K562 (cell line): ENCODE data around the gene RGS9. TPM values are rescaled to one million over a fixed set of nuclear protein-coding genes. Genes with fewer than 3 reads are reported as not detected.

Experiments used
- ATAC-seq: fragments of 200-7000 bp; cut with Tn5 transposase; 3 replicates; pipeline ENCODE4 v1.9.1; 2020; ENCODE audit warnings: moderate library complexity
- BruUV-seq: library from RNA; stranded (reverse); fragments of 400-500 nt; replicated peaks from 2 replicates; lab custom pipeline; 2021; lab: Mats Ljungman, UMichigan
- CTCF ChIA-PET: fragments of 300-600 bp; formaldehyde crosslinking; extraction: SDS; loops from one replicate; lab custom pipeline; 2021; ENCODE audit warnings: low intra/inter-chr PET ratio; lab: Yijun Ruan, JAX
- POLR2A ChIA-PET: fragments of 300-600, 350-650 bp; sonication (Branson Sonifier 250); formaldehyde crosslinking; extraction: SDS; loops from one replicate; lab custom pipeline; 2021; ENCODE audit warnings: antibody characterized with exemption, inconsistent platforms; lab: Yijun Ruan, JAX
- DNase-seq, 4 experiments: peaks; one replicate each; pipeline versions ENCODE4 v3.0.0 to v3.0.0-alpha.2; 2011 to 2018; ENCODE audit warnings: low spot score in 3 of 4, mixed read lengths in 3 of 4; ENCODE audit errors: extremely low read depth in 1 of 4
- FAIRE-seq: peaks from 2 replicates; lab custom pipeline; 2011; peaks lifted over from hg19 to GRCh38; lab: Jason Lieb, UNC
- H2AFZ ChIP-seq: 2 replicates; pipeline ENCODE4 v1.6.0; 2011; ENCODE audit warnings: low read depth, low read length, control low read depth, inconsistent platforms
- H3K27ac ChIP-seq: fragments of 200-600 bp; 3 replicates; pipeline ENCODE4 v1.8.0; 2011; ENCODE audit warnings: low read depth, mild to moderate bottlenecking, control low read depth, inconsistent platforms, low read length, moderate library complexity, mixed read lengths; ENCODE audit errors: extremely low read depth
- H3K27me3 ChIP-seq, 2 experiments: fragments of 300-600 bp in 1 of 2; 2 replicates in 1 of 2; 3 replicates in 1 of 2; pipeline versions ENCODE4 v1.6.0 to v1.8.0; 2011; ENCODE audit warnings: inconsistent platforms in 2 of 2, low read length in 2 of 2, mild to moderate bottlenecking in 1 of 2, mixed read lengths in 1 of 2, moderate library complexity in 1 of 2; ENCODE audit not compliant: control insufficient read depth in 2 of 2, insufficient read depth in 2 of 2
- H3K36me3 ChIP-seq: fragments of 300-600 bp; 3 replicates; pipeline ENCODE4 v1.8.0; 2011; ENCODE audit warnings: mild to moderate bottlenecking, low read length, inconsistent platforms; ENCODE audit not compliant: control insufficient read depth, insufficient read depth
- H3K4me1 ChIP-seq, 2 experiments: fragments of 200-600 bp in 1 of 2; replicated peaks in 1 of 2; 2 replicates in 1 of 2; 3 replicates in 1 of 2; pipeline versions ENCODE4 v1.5.1 to v1.8.0; 2011; ENCODE audit warnings: inconsistent platforms in 2 of 2, low read length in 2 of 2, mild to moderate bottlenecking in 1 of 2, mixed read lengths in 1 of 2, moderate library complexity in 1 of 2; ENCODE audit not compliant: control insufficient read depth in 2 of 2, insufficient read depth in 2 of 2
- H3K4me2 ChIP-seq: 2 replicates; pipeline ENCODE4 v1.6.1; 2011; ENCODE audit warnings: low read length, control low read depth, inconsistent platforms, mixed read lengths; ENCODE audit not compliant: insufficient read depth
- H3K4me3 ChIP-seq: fragments of 200-600 bp; sonication (generic), shearing (Covaris generic); 2 replicates; pipeline ENCODE4 v1.5.1; 2016; ENCODE audit warnings: control low read depth, inconsistent platforms
- H3K79me2 ChIP-seq: fragments of 200-600 bp; 3 replicates; pipeline ENCODE4 v1.8.0; 2011; ENCODE audit warnings: low read length, inconsistent platforms; ENCODE audit not compliant: control insufficient read depth, insufficient read depth
- H3K9ac ChIP-seq, 2 experiments: 2 replicates each; pipeline versions ENCODE4 v1.6.0 to v1.6.1; 2011; ENCODE audit warnings: low read depth in 2 of 2, low read length in 2 of 2, control low read depth in 1 of 2, inconsistent platforms in 1 of 2, mild to moderate bottlenecking in 1 of 2, mixed read lengths in 1 of 2; ENCODE audit not compliant: insufficient read depth in 1 of 2
- H3K9me1 ChIP-seq: one replicate; pipeline ENCODE4 v1.6.0; 2011; ENCODE audit warnings: inconsistent platforms, mild to moderate bottlenecking, low read length, moderate library complexity; ENCODE audit not compliant: control insufficient read depth, insufficient read depth
- H3K9me3 ChIP-seq: replicated peaks from 2 replicates; pipeline ENCODE4 v1.5.1; 2011; ENCODE audit warnings: low read depth, low read length, inconsistent platforms; ENCODE audit not compliant: control insufficient read depth, insufficient read depth
- H4K20me1 ChIP-seq: replicated peaks from 2 replicates; pipeline ENCODE4 v1.6.1; 2011; ENCODE audit warnings: low read length, inconsistent platforms, mixed read lengths; ENCODE audit not compliant: control insufficient read depth, insufficient read depth
- BACH1 ChIP-seq: fragments of 200-800 bp; sonication (Bioruptor generic); IDR thresholded peaks from 2 replicates; pipeline ENCODE4 v1.6.1; 2016; ENCODE audit warnings: missing genetic modification characterization, missing compliant biosample characterization
- CEBPB ChIP-seq: fragments of 450-650 bp; IDR thresholded peaks from 2 replicates; pipeline ENCODE4 v1.6.1; 2016; ENCODE audit warnings: missing genetic modification characterization, missing compliant biosample characterization
- CEBPG ChIP-seq, 3 experiments: fragments of 200-800 bp in 1 of 3; sonication (Bioruptor generic) in 1 of 3; sonication (generic) in 1 of 3; formaldehyde crosslinking in 1 of 3; IDR thresholded peaks in 2 of 3; conservative IDR thresholded peaks in 1 of 3; 2 replicates each; pipeline versions ENCODE4 v1.6.1 to v1.8.0; 2016 to 2022; ENCODE audit warnings: missing compliant biosample characterization in 2 of 3, missing genetic modification characterization in 2 of 3, mild to moderate bottlenecking in 1 of 3, missing genetic modification reagents in 1 of 3
- CXXC5 ChIP-seq: fragments of 250-450 bp; sonication (Bioruptor Pico); IDR thresholded peaks from 2 replicates; pipeline ENCODE4 v1.8.0; 2022; ENCODE audit warnings: inconsistent platforms, mild to moderate bottlenecking, moderate library complexity
- FOSL1 ChIP-seq: fragments of 200-800 bp; sonication (Bioruptor generic); conservative IDR thresholded peaks from 2 replicates; pipeline ENCODE4 v1.6.1; 2016; ENCODE audit warnings: missing genetic modification characterization, missing compliant biosample characterization
- NCOR1 ChIP-seq: fragments of 450-650 bp; IDR thresholded peaks from 2 replicates; pipeline ENCODE4 v1.6.1; 2016; ENCODE audit warnings: mild to moderate bottlenecking, moderate library complexity
- RCOR1 ChIP-seq, 2 experiments: IDR thresholded peaks; 2 replicates each; pipeline ENCODE4 v1.6.1; 2012; ENCODE audit warnings: low read depth in 2 of 2, low read length in 2 of 2, borderline replicate concordance in 1 of 2, improper control_type of control experiment in 1 of 2
- RNF2 ChIP-seq: sonication (generic); IDR thresholded peaks from 2 replicates; pipeline ENCODE4 v1.6.1; 2016
- STAT5A ChIP-seq: IDR thresholded peaks from 2 replicates; pipeline ENCODE4 v1.6.1; 2012; ENCODE audit warnings: low read length, inconsistent platforms, borderline replicate concordance
- TEAD4 ChIP-seq, 2 experiments: sonication (generic) in 1 of 2; formaldehyde crosslinking in 1 of 2; IDR thresholded peaks; 2 replicates each; pipeline versions ENCODE4 v1.6.1 to v1.8.0; 2012 to 2022; ENCODE audit warnings: borderline replicate concordance in 1 of 2, inconsistent platforms in 1 of 2, low read length in 1 of 2, mild to moderate bottlenecking in 1 of 2, missing genetic modification reagents in 1 of 2
- VEZF1 ChIP-seq: fragments of 200-800 bp; sonication (Bioruptor generic); IDR thresholded peaks from 2 replicates; pipeline ENCODE4 v1.6.1; 2017; ENCODE audit warnings: missing genetic modification characterization, missing compliant biosample characterization
- WGBS: fragments of 100-300 bp; shearing (Covaris generic); methylation state at CpG from one replicate; pipeline ENCODE4 v1.1.6; 2016; ENCODE audit warnings: low coverage, mixed read lengths; ENCODE audit not compliant: insufficient coverage; ENCODE audit errors: missing lambda C conversion rate; 5-methylcytosine and 5-hydroxymethylcytosine counted together
- in situ Hi-C: fragments of 300-500 bp; cut with MboI; formaldehyde crosslinking; loops from 4 replicates; pipeline ENCODE4 v1.15.0; 2018; ENCODE audit warnings: inconsistent platforms, mixed read lengths
- intact Hi-C: fragments of 100-400 bp; cut with micrococcal nuclease; formaldehyde crosslinking; loops from 2 replicates; pipeline ENCODE4 v1.14.2; 2022
- polyA plus RNA-seq, 8 experiments: library from polyadenylated mRNA; depleted of rRNA in 4 of 8; stranded (reverse) in 5 of 8; unstranded in 3 of 8; fragments of >200 nt; fragmentation: Nextera tagmentation in 2 of 8; fragmentation: Illumina TruSeq in 1 of 8; extraction: Ambion mirVana in 2 of 8; extraction: Trizol in 1 of 8; gene quantifications; 2 replicates each; pipeline versions ENCODE4 v1.2.1 to v1.2.3, GENCODE V29; 2011 to 2014; ENCODE audit warnings: inconsistent platforms in 1 of 8, missing spikeins in 1 of 8
- total RNA-seq, 7 experiments: library from RNA; depleted of rRNA in 6 of 7; stranded (reverse); fragments of >200 nt in 6 of 7; fragmentation: Illumina TruSeq in 2 of 7; extraction: Trizol in 2 of 7; gene quantifications; 2 replicates each; pipeline versions ENCODE4 v1.2.1 to v1.2.3, GENCODE V29; 2011 to 2021; ENCODE audit warnings: low replicate concordance in 1 of 7
- TF ChIP-seq, protein P1 (sequence below): fragments of 450-650 bp; IDR thresholded peaks from 2 replicates; pipeline ENCODE4 v1.6.1; 2016

Gene RGS9
- total and polyA plus RNA-seq, 9 of the 15 experiments (the other 6 are each of a cell fraction or from before 2014, with no cell fraction given): 0.18 to 1.4 (median 0.55) TPM

- CTCF ChIA-PET: no interaction called here
- Histone ChIP-seq H3K27ac (peak overlapping the region; percentile 48), H4K20me1 (peaks cover 7% of the 10 kb centered on the region; the same call in 1 of the 2 replicates), H3K9ac (peak overlapping the region in 1 of 2 experiments; percentile 2; a peak in 1 of 4 replicates), H3K27me3 (peaks cover 10 to 12% of the 10 kb centered on the region in 2 experiments; a peak in 3 of 5 replicates), H3K9me1 (no peaks in the 10 kb centered on the region), H3K4me1 (peaks cover 17 to 22% of the 10 kb centered on the region in 2 experiments), H2AFZ (peak overlapping the region; percentile 78), H3K36me3 (no peaks in the 10 kb centered on the region), H3K9me3 (no peaks in the 10 kb centered on the region), H3K4me2 (peak overlapping the region; percentile 74), H3K79me2 (no peaks in the 10 kb centered on the region), H3K4me3 (no peak overlapping the region)
- POLR2A ChIA-PET: interaction anchor here (1.3 kb wide), 1 partner anchor 18 kb away, joined by 3 read pairs; no protein-coding TSS in a partner anchor
- FAIRE-seq (peak; percentile 94), ATAC-seq (peak; percentile 73), DNase-seq (peak; percentile 37 to 80 (median 55))
- BruUV-seq: no TSS peak
- 2% methylated on average over 12 of the region's 12 CpGs for WGBS
- intact Hi-C loops: no loop called here
- in situ Hi-C loops: no loop called here
- TF ChIP-seq CXXC5 (CRISPR knock-in tag) (peak; percentile 48), TEAD4 (IDR thresholded peaks at IDR 0.05; ENCODE audit: low read length) (peak; percentile 66), TEAD4 (CRISPR knock-in tag; IDR thresholded peaks at IDR 0.05; ENCODE audit: borderline replicate concordance) (no peak), CEBPB (tag) (peak; percentile 72), STAT5A (peak; percentile 13; the same call in 1 of the 2 replicates), BACH1 (tag) (peak; percentile 49; the same call in 1 of the 2 replicates), CEBPG (CRISPR knock-in tag; IDR thresholded peaks at IDR 0.05) (no peak), CEBPG (tag; conservative IDR thresholded peaks at IDR 0.05 in 1 of 2, IDR thresholded peaks at IDR 0.05 in 1 of 2) (peak in 1 of 2 experiments; percentile 44; a peak in 1 of 4 replicates), RNF2 (peak; percentile 61), VEZF1 (CRISPR knock-in tag) (peak; percentile 91), NCOR1 (peak; percentile 60), FOSL1 (tag) (peak; percentile 79), RCOR1 (IDR thresholded peaks at IDR 0.05; ENCODE audit: borderline replicate concordance in 1 of 2, low read depth in 2 of 2, low read length in 2 of 2) (peak in 1 of 2 experiments; percentile 88; a peak in 2 of 4 replicates)
- TF ChIP-seq, protein P1, sequence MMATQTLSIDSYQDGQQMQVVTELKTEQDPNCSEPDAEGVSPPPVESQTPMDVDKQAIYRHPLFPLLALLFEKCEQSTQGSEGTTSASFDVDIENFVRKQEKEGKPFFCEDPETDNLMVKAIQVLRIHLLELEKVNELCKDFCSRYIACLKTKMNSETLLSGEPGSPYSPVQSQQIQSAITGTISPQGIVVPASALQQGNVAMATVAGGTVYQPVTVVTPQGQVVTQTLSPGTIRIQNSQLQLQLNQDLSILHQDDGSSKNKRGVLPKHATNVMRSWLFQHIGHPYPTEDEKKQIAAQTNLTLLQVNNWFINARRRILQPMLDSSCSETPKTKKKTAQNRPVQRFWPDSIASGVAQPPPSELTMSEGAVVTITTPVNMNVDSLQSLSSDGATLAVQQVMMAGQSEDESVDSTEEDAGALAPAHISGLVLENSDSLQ: peak; percentile 70
Measured at GRCh38 chr17:65228734-65229620, 91.8 kb downstream of the RGS9 start.
